Measurements from ENCODE around the gene LPCAT3.
A peak's percentile ranks its signal among the peaks of the same experiment; 100 is the strongest.

LPCAT3 gene

DNA sequence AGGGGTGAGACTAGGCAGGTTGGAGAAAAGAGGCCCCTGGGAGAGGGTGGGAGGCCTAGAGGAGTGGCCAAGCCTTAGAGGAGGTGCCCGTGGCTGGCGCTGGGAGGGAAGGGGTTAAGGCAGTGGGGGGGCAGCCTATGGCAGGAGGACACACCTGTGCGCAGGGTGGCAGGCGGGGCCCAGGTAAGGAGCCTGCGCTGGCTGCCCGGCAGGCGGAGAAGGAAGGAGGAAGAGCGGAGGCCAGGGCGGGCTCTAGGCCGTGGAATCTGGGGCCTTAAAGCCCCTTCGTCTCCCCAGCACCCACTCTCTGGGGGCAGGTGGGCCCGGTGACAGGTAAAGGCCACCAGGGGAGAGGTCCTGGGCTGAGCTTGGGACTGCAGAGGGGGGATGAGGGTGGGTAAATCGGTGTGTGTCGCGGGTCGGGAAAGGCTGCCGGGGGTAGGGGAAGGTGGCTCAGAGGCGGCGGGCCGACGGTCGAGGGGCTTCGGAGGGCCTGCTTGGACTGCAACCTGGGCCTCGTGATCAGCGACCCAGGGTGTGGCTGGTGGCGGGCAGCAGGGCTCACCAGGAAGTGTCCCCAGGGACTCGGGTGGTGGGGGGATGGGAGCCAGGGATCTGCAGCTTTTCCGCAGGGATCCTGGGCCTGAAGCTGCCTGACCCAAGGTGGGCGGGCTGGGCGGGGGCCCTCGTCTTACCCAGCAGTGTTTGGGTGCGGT lies 55.1 kb downstream of the LPCAT3 start:
- peaks cover 30 to 31% of the 10 kb centered on the region in 2 donors for H3K36me3 ChIP-seq (ENCODE audit: control insufficient read depth in 1 of 2, insufficient read depth in 2 of 2, low read length in 2 of 2)
- no peaks in the 10 kb centered on the region for H3K27me3 ChIP-seq (ENCODE audit: low read depth, low read length)
- H3K4me3 ChIP-seq (ENCODE audit: low read depth in 1 of 2, low read length in 2 of 2): peak overlapping the region in 1 of 2 donors; percentile 21
- no peaks in the 10 kb centered on the region for H3K9me3 ChIP-seq (ENCODE audit: control insufficient read depth in 1 of 2, low read length in 2 of 2)
- H3K4me1 ChIP-seq (ENCODE audit: control insufficient read depth in 1 of 2, insufficient read depth in 2 of 2, low read length in 2 of 2): peaks cover 14 to 37% of the 10 kb centered on the region in 2 donors
- peak overlapping the region; percentile 84 for H3K27ac ChIP-seq (ENCODE audit: low read length)

DNA sequence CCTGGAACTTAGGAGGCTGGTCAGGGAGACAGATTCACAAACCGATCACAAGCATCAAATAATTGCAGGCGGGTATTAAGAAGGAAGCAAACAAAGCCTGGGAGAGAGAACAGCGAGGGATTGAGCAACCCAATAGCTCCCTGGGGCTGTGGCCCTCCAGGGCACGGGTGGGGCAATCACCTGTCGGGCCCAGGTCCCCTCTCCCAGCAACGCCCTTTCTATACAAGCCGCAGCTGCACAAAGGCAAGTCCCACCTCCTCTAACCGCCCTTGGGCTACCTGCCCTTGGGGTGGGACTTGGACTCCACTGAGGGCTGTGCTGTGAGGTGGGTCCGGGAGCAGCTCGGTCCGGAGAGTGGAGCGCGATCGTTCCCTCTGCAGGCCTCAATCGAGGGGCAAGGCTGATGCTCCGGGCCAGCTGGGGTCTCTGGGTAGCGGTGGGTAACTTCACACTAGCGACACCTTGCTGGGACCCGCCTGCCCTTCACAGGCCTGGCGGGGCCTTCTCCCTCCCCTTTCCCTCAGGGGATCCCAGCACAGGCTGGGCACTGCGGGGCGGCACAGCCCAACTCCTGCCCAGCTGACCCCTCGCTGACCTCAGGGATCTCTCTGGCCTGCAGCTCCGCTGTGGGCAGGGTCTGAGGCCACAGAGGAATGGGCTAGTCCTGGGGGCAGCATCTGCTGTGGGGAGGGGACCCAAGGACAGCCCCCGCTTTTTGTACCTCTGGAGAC lies 55.8 kb downstream of the LPCAT3 start:
- Histone ChIP-seq H3K4me1 (ENCODE audit: control insufficient read depth in 1 of 2, insufficient read depth in 2 of 2, low read length in 2 of 2) (peaks cover 14 to 43% of the 10 kb centered on the region in 2 donors), H3K4me3 (ENCODE audit: low read depth in 1 of 2, low read length in 2 of 2) (peak overlapping the region in 1 of 2 donors; percentile 21), H3K9me3 (ENCODE audit: control insufficient read depth in 1 of 2, low read length in 2 of 2) (no peaks in the 10 kb centered on the region), H3K27ac (ENCODE audit: low read length) (peak overlapping the region; percentile 81), H3K36me3 (ENCODE audit: control insufficient read depth in 1 of 2, insufficient read depth in 2 of 2, low read length in 2 of 2) (peaks cover 22 to 24% of the 10 kb centered on the region in 2 donors), H3K27me3 (ENCODE audit: low read depth, low read length) (no peaks in the 10 kb centered on the region)

DNA sequence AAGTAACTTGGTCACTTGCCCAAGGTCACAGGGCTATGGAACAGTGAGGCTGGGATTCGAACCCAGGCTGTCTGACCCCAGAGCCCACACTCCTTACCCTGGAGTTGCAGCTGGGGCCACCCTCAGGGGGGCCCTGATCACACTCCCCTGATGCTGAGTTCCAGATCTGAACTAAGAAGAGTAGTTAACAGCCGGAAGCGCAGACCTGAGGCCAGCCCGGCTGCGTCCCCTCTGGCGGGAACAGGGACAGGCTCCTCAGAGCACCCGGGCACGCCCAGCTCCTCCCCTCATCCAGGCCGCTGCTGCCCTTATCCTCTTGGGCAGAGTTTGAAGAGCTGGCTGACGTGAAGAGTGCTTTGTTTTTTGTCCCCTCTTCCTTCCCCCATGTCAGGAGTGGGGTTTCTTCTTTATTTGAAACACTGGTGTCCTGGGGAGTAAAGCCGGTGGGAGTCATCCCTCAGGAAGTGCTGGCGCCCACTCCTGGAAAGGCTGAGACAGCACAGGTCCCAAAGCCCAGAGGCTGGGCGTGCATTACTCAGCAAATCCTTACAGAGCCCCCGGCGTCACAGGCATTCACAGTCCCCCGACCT lies 56.5 kb downstream of the LPCAT3 start:
- Histone ChIP-seq H3K36me3 (ENCODE audit: control insufficient read depth in 1 of 2, insufficient read depth in 2 of 2, low read length in 2 of 2) (peaks cover 16 to 17% of the 10 kb centered on the region in 2 donors), H3K9me3 (ENCODE audit: control insufficient read depth in 1 of 2, low read length in 2 of 2) (no peaks in the 10 kb centered on the region), H3K27me3 (ENCODE audit: low read depth, low read length) (no peaks in the 10 kb centered on the region), H3K4me1 (ENCODE audit: control insufficient read depth in 1 of 2, insufficient read depth in 2 of 2, low read length in 2 of 2) (peaks cover 14 to 43% of the 10 kb centered on the region in 2 donors), H3K27ac (ENCODE audit: low read length) (peak overlapping the region; percentile 81), H3K4me3 (ENCODE audit: low read depth in 1 of 2, low read length in 2 of 2) (peak overlapping the region; percentile 21 to 27)

DNA sequence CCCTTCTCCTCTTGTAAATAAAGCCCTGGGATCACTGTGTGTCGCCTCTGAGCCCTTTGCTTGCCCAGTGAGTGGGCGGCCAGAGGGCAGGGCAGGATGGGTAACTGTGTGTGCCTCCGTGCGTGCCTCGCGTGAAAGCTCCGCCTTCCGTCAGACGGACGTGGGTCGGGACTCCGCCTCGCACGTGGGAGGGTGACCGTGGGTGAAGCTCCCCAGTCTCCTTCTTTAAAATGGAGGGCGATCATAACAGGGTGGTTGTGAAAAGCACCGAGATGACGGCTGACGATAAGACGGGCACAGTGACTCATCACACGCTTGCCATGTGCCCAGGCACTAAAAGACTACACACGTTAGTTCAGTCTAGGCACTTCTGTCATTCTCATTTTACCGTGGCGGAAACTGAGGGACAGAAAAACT lies 57.0 kb downstream of the LPCAT3 start:
- peaks cover 12% of the 10 kb centered on the region in 2 donors for H3K36me3 ChIP-seq (ENCODE audit: control insufficient read depth in 1 of 2, insufficient read depth in 2 of 2, low read length in 2 of 2)
- H3K27ac ChIP-seq (ENCODE audit: low read length): peak overlapping the region; percentile 81
- H3K4me1 ChIP-seq (ENCODE audit: control insufficient read depth in 1 of 2, insufficient read depth in 2 of 2, low read length in 2 of 2): peaks cover 14 to 43% of the 10 kb centered on the region in 2 donors
- H3K4me3 ChIP-seq (ENCODE audit: low read depth in 1 of 2, low read length in 2 of 2): peak overlapping the region; percentile 21 to 27
- no peaks in the 10 kb centered on the region for H3K27me3 ChIP-seq (ENCODE audit: low read depth, low read length)
- H3K9me3 ChIP-seq (ENCODE audit: control insufficient read depth in 1 of 2, low read length in 2 of 2): no peaks in the 10 kb centered on the region

DNA sequence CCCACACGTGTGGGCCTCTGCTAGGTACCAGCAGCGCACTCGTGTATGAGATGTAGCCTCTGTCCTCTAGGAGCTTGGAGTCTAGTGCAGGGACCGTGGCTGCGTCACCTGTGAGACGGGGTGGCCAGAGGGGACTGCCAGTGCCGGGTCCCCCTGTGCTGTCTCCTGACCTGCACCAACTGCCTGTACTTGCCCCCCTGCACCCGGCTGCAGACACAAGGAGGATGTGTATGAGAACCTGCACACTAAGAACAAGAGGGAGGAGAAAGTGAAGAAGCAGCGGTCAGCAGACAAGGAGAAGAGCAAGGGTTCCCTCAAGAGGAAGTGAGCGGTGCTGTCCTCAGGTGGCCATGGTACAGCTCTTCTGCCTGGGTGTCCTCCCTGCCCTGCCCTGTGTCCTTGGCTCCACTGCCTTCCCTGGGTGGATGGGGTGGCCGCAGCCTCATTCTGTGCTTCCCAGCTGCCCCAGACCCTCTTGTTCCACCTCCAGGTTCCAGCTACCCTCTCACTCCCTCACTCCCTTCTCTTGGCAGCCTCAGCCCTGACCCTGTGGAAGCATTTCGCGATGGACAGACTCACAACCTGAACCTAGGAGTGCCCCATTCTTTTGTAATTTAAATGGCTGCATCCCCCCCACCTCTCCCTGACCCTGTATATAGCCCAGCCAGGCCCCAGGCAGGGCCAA lies 57.5 kb downstream of the LPCAT3 start:
- Histone ChIP-seq H3K4me3 (ENCODE audit: low read depth in 1 of 2, low read length in 2 of 2) (peak overlapping the region; percentile 21 to 27), H3K27me3 (ENCODE audit: low read depth, low read length) (no peaks in the 10 kb centered on the region), H3K9me3 (ENCODE audit: control insufficient read depth in 1 of 2, low read length in 2 of 2) (no peaks in the 10 kb centered on the region), H3K36me3 (ENCODE audit: control insufficient read depth in 1 of 2, insufficient read depth in 2 of 2, low read length in 2 of 2) (peaks cover 6 to 7% of the 10 kb centered on the region in 2 donors), H3K27ac (ENCODE audit: low read length) (peak overlapping the region; percentile 81), H3K4me1 (ENCODE audit: control insufficient read depth in 1 of 2, insufficient read depth in 2 of 2, low read length in 2 of 2) (peaks cover 14 to 43% of the 10 kb centered on the region in 2 donors)

DNA sequence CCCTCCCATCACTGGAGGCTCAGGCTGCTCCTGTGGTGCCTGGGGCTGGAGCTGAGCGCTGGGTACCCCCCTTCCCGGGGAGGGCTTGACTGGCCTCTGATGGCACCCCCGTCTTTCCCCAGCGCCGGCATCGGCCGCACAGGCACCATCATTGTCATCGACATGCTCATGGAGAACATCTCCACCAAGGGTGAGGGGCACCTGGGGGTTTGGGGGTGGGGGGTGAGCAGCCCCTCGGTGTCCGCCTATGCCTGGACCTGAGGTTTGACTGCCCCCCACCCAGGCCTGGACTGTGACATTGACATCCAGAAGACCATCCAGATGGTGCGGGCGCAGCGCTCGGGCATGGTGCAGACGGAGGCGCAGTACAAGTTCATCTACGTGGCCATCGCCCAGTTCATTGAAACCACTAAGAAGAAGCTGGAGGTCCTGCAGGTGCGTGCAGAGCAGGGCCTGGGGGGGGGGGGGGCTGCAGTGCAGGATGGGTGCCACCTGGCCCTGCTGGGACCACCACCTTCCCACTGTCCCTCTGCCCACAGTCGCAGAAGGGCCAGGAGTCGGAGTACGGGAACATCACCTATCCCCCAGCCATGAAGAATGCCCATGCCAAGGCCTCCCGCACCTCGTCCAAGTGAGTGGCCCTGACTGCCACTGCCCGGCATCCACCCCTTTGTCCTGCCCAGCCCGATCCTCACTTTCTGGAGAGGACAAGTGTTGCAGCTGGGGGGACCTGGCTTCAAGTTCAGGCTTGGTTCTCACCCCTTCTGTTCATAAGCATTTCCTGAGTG lies 58.3 kb downstream of the LPCAT3 start:
- H3K27me3 ChIP-seq (ENCODE audit: low read depth, low read length): no peaks in the 10 kb centered on the region
- no peak overlapping the region for H3K27ac ChIP-seq (ENCODE audit: low read length)
- H3K9me3 ChIP-seq (ENCODE audit: control insufficient read depth in 1 of 2, low read length in 2 of 2): no peaks in the 10 kb centered on the region
- H3K4me3 ChIP-seq (ENCODE audit: low read depth in 1 of 2, low read length in 2 of 2): no peak overlapping the region
- peaks cover 0 to 4% of the 10 kb centered on the region in 2 donors for H3K36me3 ChIP-seq (ENCODE audit: control insufficient read depth in 1 of 2, insufficient read depth in 2 of 2, low read length in 2 of 2)
- peaks cover 14 to 42% of the 10 kb centered on the region in 2 donors for H3K4me1 ChIP-seq (ENCODE audit: control insufficient read depth in 1 of 2, insufficient read depth in 2 of 2, low read length in 2 of 2)

DNA sequence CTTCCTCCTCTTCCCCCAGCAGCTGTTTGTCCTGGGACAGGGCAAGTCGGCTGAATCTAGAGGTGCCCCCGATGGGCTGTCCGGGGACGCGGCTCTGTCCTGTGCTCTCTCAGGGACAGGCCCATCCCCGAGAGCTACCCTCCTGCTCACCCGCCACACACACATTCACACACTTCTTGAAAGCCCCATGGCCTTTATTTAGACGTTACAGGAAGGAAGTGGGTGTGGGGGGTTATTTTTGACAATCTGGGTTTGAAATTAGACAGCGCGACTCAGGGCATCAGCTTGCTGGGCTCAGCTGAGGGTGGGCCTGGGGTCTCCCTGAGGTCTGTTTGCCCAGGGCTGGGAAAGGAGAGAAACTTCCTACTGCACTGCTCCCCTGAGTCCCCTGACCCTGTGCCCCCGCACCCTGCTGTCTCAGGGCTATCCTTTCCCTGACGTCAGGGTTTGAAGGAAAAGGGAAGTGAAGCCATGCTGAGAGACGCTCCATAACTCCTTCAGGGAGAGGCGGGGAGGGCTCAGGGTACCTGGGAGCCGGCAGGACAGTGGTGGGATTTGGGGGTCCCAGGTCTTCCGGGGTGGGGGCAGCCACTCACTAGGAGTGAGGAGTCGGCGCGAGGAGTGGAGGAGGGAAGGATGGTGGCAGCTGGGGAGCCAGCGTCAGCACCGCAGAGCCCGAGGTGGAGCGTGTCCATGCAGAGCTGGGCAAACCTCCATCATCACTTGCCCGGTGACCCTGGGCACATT lies 59.0 kb downstream of the LPCAT3 start:
- Histone ChIP-seq H3K4me1 (ENCODE audit: control insufficient read depth in 1 of 2, insufficient read depth in 2 of 2, low read length in 2 of 2) (peaks cover 14 to 42% of the 10 kb centered on the region in 2 donors), H3K36me3 (ENCODE audit: control insufficient read depth in 1 of 2, insufficient read depth in 2 of 2, low read length in 2 of 2) (no peaks in the 10 kb centered on the region), H3K27me3 (ENCODE audit: low read depth, low read length) (no peaks in the 10 kb centered on the region), H3K27ac (ENCODE audit: low read length) (no peak overlapping the region), H3K9me3 (ENCODE audit: control insufficient read depth in 1 of 2, low read length in 2 of 2) (no peaks in the 10 kb centered on the region), H3K4me3 (ENCODE audit: low read depth in 1 of 2, low read length in 2 of 2) (no peak overlapping the region)

DNA sequence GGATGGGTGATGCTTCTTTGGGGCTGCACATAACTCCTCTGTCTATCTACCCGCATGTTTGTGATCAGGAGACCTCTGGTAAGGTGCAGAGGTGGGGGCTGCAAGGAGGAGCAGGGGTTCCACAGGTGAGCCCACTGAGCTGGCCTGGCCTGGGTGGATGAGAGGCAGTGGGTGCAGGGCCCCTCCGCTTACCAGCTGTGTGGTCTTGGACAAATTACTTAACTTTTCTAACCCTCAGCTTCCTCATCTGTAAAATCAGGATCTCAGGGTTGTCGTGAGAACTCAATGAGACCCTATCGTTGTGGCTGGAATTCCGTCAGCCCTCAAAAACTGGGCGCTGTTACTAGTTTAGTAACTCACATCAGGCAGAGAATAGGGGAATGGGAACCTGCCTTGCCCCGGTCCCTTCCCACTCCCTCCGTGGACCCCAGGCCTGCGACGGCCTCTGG lies 59.6 kb downstream of the LPCAT3 start:
- peaks cover 14 to 41% of the 10 kb centered on the region in 2 donors for H3K4me1 ChIP-seq (ENCODE audit: control insufficient read depth in 1 of 2, insufficient read depth in 2 of 2, low read length in 2 of 2)
- H3K36me3 ChIP-seq (ENCODE audit: control insufficient read depth in 1 of 2, insufficient read depth in 2 of 2, low read length in 2 of 2): no peaks in the 10 kb centered on the region
- no peak overlapping the region for H3K27ac ChIP-seq (ENCODE audit: low read length)
- H3K9me3 ChIP-seq (ENCODE audit: control insufficient read depth in 1 of 2, low read length in 2 of 2): no peaks in the 10 kb centered on the region
- H3K27me3 ChIP-seq (ENCODE audit: low read depth, low read length): no peaks in the 10 kb centered on the region
- no peak overlapping the region for H3K4me3 ChIP-seq (ENCODE audit: low read depth in 1 of 2, low read length in 2 of 2)

DNA sequence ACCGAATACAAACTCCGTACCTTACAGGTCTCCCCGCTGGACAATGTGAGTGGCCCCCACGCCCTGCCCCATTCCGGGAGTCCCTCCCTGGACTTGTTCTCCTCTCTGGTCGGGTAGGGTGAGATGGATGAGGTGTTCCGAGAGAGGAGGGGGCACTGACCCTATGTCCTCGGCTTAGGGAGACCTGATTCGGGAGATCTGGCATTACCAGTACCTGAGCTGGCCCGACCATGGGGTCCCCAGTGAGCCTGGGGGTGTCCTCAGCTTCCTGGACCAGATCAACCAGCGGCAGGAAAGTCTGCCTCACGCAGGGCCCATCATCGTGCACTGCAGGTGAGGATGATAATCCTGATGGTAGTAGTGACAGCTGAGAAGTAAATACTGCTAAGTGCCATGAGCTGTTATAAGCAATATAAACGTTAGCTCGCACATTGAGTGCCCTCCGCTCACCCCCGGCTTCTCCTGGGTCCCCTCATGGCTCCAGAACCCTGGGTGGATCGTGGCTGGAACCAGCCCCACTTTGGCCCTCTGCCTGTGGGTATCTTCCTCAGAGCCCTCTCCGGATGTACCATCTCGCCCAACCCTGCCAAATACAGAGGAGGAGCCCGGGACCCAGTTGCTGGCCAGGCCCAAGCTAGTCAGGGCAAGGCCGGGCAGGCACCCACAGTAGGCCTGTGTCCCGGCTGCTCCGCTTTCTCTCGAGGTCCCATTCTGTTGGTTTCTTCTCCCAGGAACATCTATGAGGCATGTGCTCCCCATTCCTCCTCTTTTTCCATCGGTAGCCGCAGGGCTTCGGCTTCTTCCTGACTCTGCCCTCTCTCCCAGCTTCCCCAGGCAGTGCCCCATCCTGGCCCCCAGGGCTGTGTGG lies 60.3 kb downstream of the LPCAT3 start:
- H3K9me3 ChIP-seq (ENCODE audit: control insufficient read depth in 1 of 2, low read length in 2 of 2): no peaks in the 10 kb centered on the region
- H3K4me1 ChIP-seq (ENCODE audit: control insufficient read depth in 1 of 2, insufficient read depth in 2 of 2, low read length in 2 of 2): peaks cover 14 to 41% of the 10 kb centered on the region in 2 donors
- H3K4me3 ChIP-seq (ENCODE audit: low read depth in 1 of 2, low read length in 2 of 2): no peak overlapping the region
- H3K27ac ChIP-seq (ENCODE audit: low read length): no peak overlapping the region
- H3K36me3 ChIP-seq (ENCODE audit: control insufficient read depth in 1 of 2, insufficient read depth in 2 of 2, low read length in 2 of 2): no peaks in the 10 kb centered on the region
- H3K27me3 ChIP-seq (ENCODE audit: low read depth, low read length): no peaks in the 10 kb centered on the region
